ENCODE results near the gene PCGF5. TPM values are rescaled to one million over a fixed set of nuclear protein-coding genes. Genes with fewer than 3 reads are reported as not detected.
A peak's percentile ranks its signal among the peaks of the same experiment; 100 is the strongest.

The PCGF5 gene
- total RNA-seq, 1 donor from 2014 or later: 45.4 TPM

DNA sequence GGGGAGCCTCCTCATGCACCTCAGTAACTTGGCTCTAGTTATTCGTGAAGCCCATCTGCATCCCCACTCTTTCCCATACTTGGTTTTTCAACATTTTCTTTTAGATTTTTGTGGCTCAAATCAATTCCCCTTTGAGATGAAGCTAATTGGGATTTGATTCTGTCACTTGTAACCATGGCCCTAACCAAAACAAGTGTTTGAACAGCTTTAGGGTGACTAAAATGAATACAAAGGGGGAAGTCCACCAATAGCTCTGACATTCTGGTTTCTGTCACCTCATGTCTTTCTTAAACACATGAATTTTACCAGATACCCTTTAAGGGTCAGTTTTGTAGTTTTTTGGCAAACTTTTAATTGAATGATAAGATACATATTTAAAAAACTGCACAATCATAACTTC, 87.0 kb downstream of the PCGF5 start:
- no peaks in the 10 kb centered on the region for H3K4me1 ChIP-seq
- no peak for DNase-seq (ENCODE audit: extremely low spot score in 2 of 2)
- intact Hi-C loops (cut with DNase I): no loop called here
- H3K9me3 ChIP-seq: no peaks in the 10 kb centered on the region
- H3K36me3 ChIP-seq: no peaks in the 10 kb centered on the region
- no peak overlapping the region for H3K4me3 ChIP-seq
- H3K27me3 ChIP-seq: no peaks in the 10 kb centered on the region
- no peak overlapping the region for H3K27ac ChIP-seq
- TF ChIP-seq POLR2AphosphoS5 (IDR thresholded peaks at IDR 0.05; ENCODE audit: insufficient read depth in 1 of 2, low read depth in 1 of 2) (no peak), POLR2A (IDR thresholded peaks at IDR 0.05) (no peak)
- TF ChIP-seq, protein P1, sequence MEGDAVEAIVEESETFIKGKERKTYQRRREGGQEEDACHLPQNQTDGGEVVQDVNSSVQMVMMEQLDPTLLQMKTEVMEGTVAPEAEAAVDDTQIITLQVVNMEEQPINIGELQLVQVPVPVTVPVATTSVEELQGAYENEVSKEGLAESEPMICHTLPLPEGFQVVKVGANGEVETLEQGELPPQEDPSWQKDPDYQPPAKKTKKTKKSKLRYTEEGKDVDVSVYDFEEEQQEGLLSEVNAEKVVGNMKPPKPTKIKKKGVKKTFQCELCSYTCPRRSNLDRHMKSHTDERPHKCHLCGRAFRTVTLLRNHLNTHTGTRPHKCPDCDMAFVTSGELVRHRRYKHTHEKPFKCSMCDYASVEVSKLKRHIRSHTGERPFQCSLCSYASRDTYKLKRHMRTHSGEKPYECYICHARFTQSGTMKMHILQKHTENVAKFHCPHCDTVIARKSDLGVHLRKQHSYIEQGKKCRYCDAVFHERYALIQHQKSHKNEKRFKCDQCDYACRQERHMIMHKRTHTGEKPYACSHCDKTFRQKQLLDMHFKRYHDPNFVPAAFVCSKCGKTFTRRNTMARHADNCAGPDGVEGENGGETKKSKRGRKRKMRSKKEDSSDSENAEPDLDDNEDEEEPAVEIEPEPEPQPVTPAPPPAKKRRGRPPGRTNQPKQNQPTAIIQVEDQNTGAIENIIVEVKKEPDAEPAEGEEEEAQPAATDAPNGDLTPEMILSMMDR (IDR thresholded peaks at IDR 0.05): no peak

- intact Hi-C loops (cut with DNase I): no loop called here
- DNase-seq (ENCODE audit: extremely low spot score in 2 of 2): no peak
- Histone ChIP-seq H3K27ac (no peak overlapping the region), H3K36me3 (no peaks in the 10 kb centered on the region), H3K27me3 (no peaks in the 10 kb centered on the region), H3K4me1 (peaks cover 6% of the 10 kb centered on the region), H3K4me3 (no peak overlapping the region), H3K9me3 (no peaks in the 10 kb centered on the region)
- TF ChIP-seq POLR2A (IDR thresholded peaks at IDR 0.05) (no peak), POLR2AphosphoS5 (IDR thresholded peaks at IDR 0.05; ENCODE audit: insufficient read depth in 1 of 2, low read depth in 1 of 2) (no peak)
- TF ChIP-seq, protein P1 (IDR thresholded peaks at IDR 0.05): no peak
These were observed 89.2 kb downstream of the PCGF5 start for GRCh38 chr10:91309711-91310110.

DNA sequence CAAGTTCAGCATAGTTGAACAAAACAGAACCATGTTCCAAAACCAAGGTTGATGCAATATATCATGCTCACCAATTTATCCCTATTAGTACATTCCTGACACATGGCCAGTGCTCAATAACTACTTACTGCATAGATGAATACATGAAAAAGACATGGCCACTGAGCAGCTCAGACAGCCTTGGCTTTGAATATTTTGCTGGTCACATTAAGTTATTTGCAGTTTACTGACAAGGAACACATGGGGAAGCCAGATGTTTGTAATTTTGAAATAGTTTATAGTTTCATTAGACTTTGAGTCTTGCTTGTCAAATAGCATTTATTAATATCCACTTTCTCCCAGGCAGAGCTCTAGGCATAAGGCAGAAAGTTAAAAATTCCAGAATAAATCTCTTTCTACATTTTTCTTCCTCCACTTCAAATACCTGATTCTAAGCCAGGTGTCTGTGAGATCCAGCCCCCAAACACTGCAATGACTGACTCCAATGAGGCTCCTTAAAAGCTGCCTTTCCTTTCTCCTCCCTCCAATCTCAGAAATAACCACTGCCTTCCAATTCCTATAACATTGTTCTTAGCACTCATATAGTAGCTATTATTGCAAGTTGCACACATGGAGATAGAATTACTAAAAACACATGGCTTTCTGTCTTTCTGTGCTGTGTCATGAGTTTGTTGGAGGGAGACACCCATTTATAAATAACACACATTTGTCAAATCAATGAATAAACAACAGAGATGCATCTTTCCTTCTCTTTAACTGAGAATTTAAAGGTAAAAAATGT, 91.3 kb downstream of the PCGF5 start:
- H3K4me3 ChIP-seq: no peak overlapping the region
- H3K9me3 ChIP-seq: no peaks in the 10 kb centered on the region
- no peak for TF ChIP-seq POLR2AphosphoS5 (IDR thresholded peaks at IDR 0.05; ENCODE audit: insufficient read depth in 1 of 2, low read depth in 1 of 2)
- TF ChIP-seq POLR2A (IDR thresholded peaks at IDR 0.05): no peak
- TF ChIP-seq, protein P1 (IDR thresholded peaks at IDR 0.05): no peak
- no peaks in the 10 kb centered on the region for H3K36me3 ChIP-seq
- no peaks in the 10 kb centered on the region for H3K27me3 ChIP-seq
- peaks cover 6% of the 10 kb centered on the region for H3K4me1 ChIP-seq
- peak overlapping the region; percentile 25 for H3K27ac ChIP-seq
- no peak for DNase-seq (ENCODE audit: extremely low spot score in 2 of 2)
- intact Hi-C loops (cut with DNase I): no loop called here

- intact Hi-C loops (cut with DNase I): no loop called here
- Histone ChIP-seq H3K4me3 (no peak overlapping the region), H3K36me3 (no peaks in the 10 kb centered on the region), H3K4me1 (peaks cover 6% of the 10 kb centered on the region), H3K27me3 (no peaks in the 10 kb centered on the region), H3K27ac (peak overlapping the region; percentile 25), H3K9me3 (no peaks in the 10 kb centered on the region)
- TF ChIP-seq POLR2A (IDR thresholded peaks at IDR 0.05): no peak
- TF ChIP-seq POLR2AphosphoS5 (IDR thresholded peaks at IDR 0.05; ENCODE audit: insufficient read depth in 1 of 2, low read depth in 1 of 2): no peak
- TF ChIP-seq, protein P1 (IDR thresholded peaks at IDR 0.05): no peak
- DNase-seq (ENCODE audit: extremely low spot score in 2 of 2): no peak
These were observed 91.9 kb downstream of the PCGF5 start for GRCh38 chr10:91312382-91312733.

DNA sequence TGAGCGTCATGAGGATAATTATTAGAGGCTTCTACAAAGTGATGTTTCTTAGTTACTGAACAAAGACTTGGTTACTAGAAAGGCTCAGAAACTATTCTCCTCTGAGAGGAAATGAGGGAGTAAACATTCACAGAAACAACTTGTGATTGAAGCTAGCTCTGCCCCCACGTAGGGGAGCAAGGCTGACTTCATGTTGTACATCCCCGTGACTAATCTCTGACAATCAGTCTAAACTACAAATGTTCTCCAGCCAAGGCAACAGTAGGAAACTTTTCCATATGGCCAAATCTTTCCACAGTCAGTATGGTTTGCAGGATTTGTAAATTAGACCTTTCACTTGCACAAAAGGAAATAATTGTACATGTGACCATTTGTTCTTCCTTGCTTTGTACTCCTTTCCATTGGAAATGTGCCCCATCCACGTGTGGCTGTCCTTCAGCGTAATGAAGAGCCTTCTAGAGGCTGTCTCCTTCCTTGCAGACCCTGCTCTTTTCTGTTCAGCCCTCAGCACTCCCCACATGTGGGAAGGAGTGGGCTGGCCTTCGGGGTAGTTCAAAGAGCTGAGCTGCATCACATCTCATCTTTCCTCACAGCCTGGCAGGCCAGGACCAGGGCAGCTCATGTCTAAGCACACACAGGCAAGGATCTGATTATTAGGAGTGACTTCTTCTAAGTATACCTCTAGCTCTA, 93.5 kb downstream of the PCGF5 start:
- no peaks in the 10 kb centered on the region for H3K36me3 ChIP-seq
- peaks cover 6% of the 10 kb centered on the region for H3K4me1 ChIP-seq
- intact Hi-C loops (cut with DNase I): no loop called here
- H3K9me3 ChIP-seq: no peaks in the 10 kb centered on the region
- no peaks in the 10 kb centered on the region for H3K27me3 ChIP-seq
- H3K4me3 ChIP-seq: no peak overlapping the region
- DNase-seq (ENCODE audit: extremely low spot score in 2 of 2): no peak
- TF ChIP-seq POLR2A (IDR thresholded peaks at IDR 0.05) (no peak), POLR2AphosphoS5 (IDR thresholded peaks at IDR 0.05; ENCODE audit: insufficient read depth in 1 of 2, low read depth in 1 of 2) (no peak)
- TF ChIP-seq, protein P1 (IDR thresholded peaks at IDR 0.05): no peak
- peak overlapping the region; percentile 56 for H3K27ac ChIP-seq
